Right atrium auricular region (tissue), 2 donors: Measurements from ENCODE around the gene ADCY1. TPM values are rescaled to one million over a fixed set of nuclear protein-coding genes. Genes with fewer than 3 reads are reported as not detected.

Experiments used
- DNase-seq: peaks from one replicate; pipeline ENCODE4 v3.0.0-alpha.2; 2019; ENCODE audit warnings: low spot score
- H3K27ac ChIP-seq, 2 donors: fragments of 200-600 bp; sonication (generic); 1 replicate in 1 of 2; 2 replicates in 1 of 2; pipeline ENCODE4 v1.5.1; 2016 to 2019
- H3K27me3 ChIP-seq, 2 donors: fragments of 200-600 bp; sonication (generic); one replicate each; pipeline versions ENCODE4 v1.5.1 to v1.6.0; 2017 to 2019
- H3K36me3 ChIP-seq: fragments of 200-600 bp; sonication (generic); one replicate; pipeline ENCODE4 v1.5.1; 2016
- H3K4me1 ChIP-seq, 2 donors: fragments of 200-600 bp; sonication (generic); one replicate each; pipeline versions ENCODE4 v1.5.1 to v1.6.0; 2017 to 2019
- H3K4me3 ChIP-seq, 2 donors: fragments of 200-600 bp; sonication (generic); 1 replicate in 1 of 2; 2 replicates in 1 of 2; pipeline ENCODE4 v1.5.1; 2017 to 2019; ENCODE audit warnings: mild to moderate bottlenecking in 1 of 2, moderate library complexity in 1 of 2
- H3K9me3 ChIP-seq, 2 donors: fragments of 200-600 bp; sonication (generic); one replicate each; pipeline ENCODE4 v1.5.1; 2019
- CTCF ChIP-seq, 2 donors: fragments of 200-600 bp; sonication (generic); IDR thresholded peaks; one replicate each; pipeline ENCODE4 v1.5.1; 2019; ENCODE audit warnings: antibody characterized with exemption in 2 of 2
- total RNA-seq, 2 donors: library from RNA; depleted of rRNA; stranded (reverse); fragments of >200 nt; gene quantifications; one replicate each; pipeline ENCODE4 v1.1.0, GENCODE V29; 2016

Gene ADCY1
- total RNA-seq, 2 donors from 2014 or later = 2.4 to 3.2 TPM

- H3K27me3 ChIP-seq = no peaks in the 10 kb centered on the region
- H3K4me3 ChIP-seq = no peak overlapping the region
- no peaks in the 10 kb centered on the region for H3K4me1 ChIP-seq
- no peaks in the 10 kb centered on the region for H3K36me3 ChIP-seq
- no peak overlapping the region for H3K27ac ChIP-seq
- peaks cover 0 to 21% of the 10 kb centered on the region in 2 donors for H3K9me3 ChIP-seq
- DNase-seq = no peak
- TF ChIP-seq CTCF (IDR thresholded peaks at IDR 0.05) = no peak
Observed at GRCh38 chr7:45622058-45622457, 47.9 kb downstream of the ADCY1 start.

GRCh38 chr7:45623157-45623556 lies 49.0 kb downstream of the ADCY1 start:
- peaks cover 0 to 13% of the 10 kb centered on the region in 2 donors for H3K9me3 ChIP-seq
- TF ChIP-seq CTCF (IDR thresholded peaks at IDR 0.05) = no peak
- no peak overlapping the region for H3K4me3 ChIP-seq
- H3K36me3 ChIP-seq = no peaks in the 10 kb centered on the region
- H3K27me3 ChIP-seq = no peaks in the 10 kb centered on the region
- no peaks in the 10 kb centered on the region for H3K4me1 ChIP-seq
- H3K27ac ChIP-seq = no peak overlapping the region
- no peak for DNase-seq

GRCh38 chr7:45623740-45624391 lies 49.7 kb downstream of the ADCY1 start:
- H3K4me3 ChIP-seq = no peak overlapping the region
- TF ChIP-seq CTCF (IDR thresholded peaks at IDR 0.05) = no peak

GRCh38 chr7:45624392-45624760 lies 50.2 kb downstream of the ADCY1 start:
- DNase-seq = no peak
- no peaks in the 10 kb centered on the region for H3K27me3 ChIP-seq
- no peaks in the 10 kb centered on the region for H3K36me3 ChIP-seq
- TF ChIP-seq CTCF (IDR thresholded peaks at IDR 0.05) = no peak
- no peak overlapping the region for H3K4me3 ChIP-seq
- no peak overlapping the region for H3K27ac ChIP-seq
- no peaks in the 10 kb centered on the region for H3K4me1 ChIP-seq
- peaks cover 0 to 13% of the 10 kb centered on the region in 2 donors for H3K9me3 ChIP-seq

More at GRCh38 chr7:45623740-45624391, 49.7 kb downstream of the ADCY1 start:
- Histone ChIP-seq H3K4me1 (no peaks in the 10 kb centered on the region), H3K9me3 (peaks cover 0 to 13% of the 10 kb centered on the region in 2 donors), H3K27ac (no peak overlapping the region), H3K36me3 (no peaks in the 10 kb centered on the region), H3K27me3 (no peaks in the 10 kb centered on the region)
- DNase-seq = no peak

- TF ChIP-seq CTCF (IDR thresholded peaks at IDR 0.05) = no peak
- H3K4me1 ChIP-seq = no peaks in the 10 kb centered on the region
- no peak for DNase-seq
- H3K36me3 ChIP-seq = no peaks in the 10 kb centered on the region
- H3K9me3 ChIP-seq = peaks cover 0 to 18% of the 10 kb centered on the region in 2 donors
- H3K27ac ChIP-seq = no peak overlapping the region
- no peaks in the 10 kb centered on the region for H3K27me3 ChIP-seq
- no peak overlapping the region for H3K4me3 ChIP-seq
Observed at GRCh38 chr7:45625067-45625466, 50.9 kb downstream of the ADCY1 start.
